Fibroblast of lung (primary cell): ENCODE results near the gene ROMO1. TPM values are rescaled to one million over a fixed set of nuclear protein-coding genes. Genes with fewer than 3 reads are reported as not detected.
"Not testable (repeated sequence)": the region's sequence is repeated elsewhere in the genome, so short reads cannot be mapped to it uniquely, and the experiment has no call there.

Experiments
- DNase-seq, 2 donors: peaks; one replicate each; pipeline versions ENCODE4 v3.0.0 to v3.0.0-alpha.2; 2010; ENCODE audit warnings: low read depth in 2 of 2
- H2AFZ ChIP-seq: 2 replicates; pipeline ENCODE4 v1.5.1; 2012; ENCODE audit warnings: low read length, control low read depth, inconsistent platforms
- H3K27ac ChIP-seq: 2 replicates; pipeline ENCODE4 v1.5.1; 2011; ENCODE audit warnings: low read length, control low read depth; ENCODE audit not compliant: insufficient read depth
- H3K27me3 ChIP-seq: 2 replicates; pipeline ENCODE4 v1.5.1; 2011; ENCODE audit warnings: mild to moderate bottlenecking, low read length; ENCODE audit not compliant: control insufficient read depth, insufficient read depth
- H3K36me3 ChIP-seq: 2 replicates; pipeline ENCODE4 v1.5.1; 2011; ENCODE audit warnings: low read length; ENCODE audit not compliant: control insufficient read depth, insufficient read depth
- H3K4me1 ChIP-seq: 2 replicates; pipeline ENCODE4 v1.5.1; 2011; ENCODE audit warnings: low read length; ENCODE audit not compliant: control insufficient read depth, insufficient read depth; ENCODE audit errors: extremely low read depth
- H3K4me2 ChIP-seq: 2 replicates; pipeline ENCODE4 v1.5.1; 2011; ENCODE audit warnings: low read length, control low read depth; ENCODE audit not compliant: insufficient read depth; ENCODE audit errors: extremely low read depth
- H3K4me3 ChIP-seq, 4 experiments: fragments of 200-600 bp in 1 of 4; sonication (generic) in 1 of 4; replicated peaks in 1 of 4; 2 replicates each; pipeline ENCODE4 v1.5.1; 2011 to 2016; ENCODE audit warnings: low read length in 4 of 4, low read depth in 3 of 4, mild to moderate bottlenecking in 3 of 4, control low read depth in 2 of 4, inconsistent platforms in 1 of 4, mixed read lengths in 1 of 4; ENCODE audit not compliant: insufficient read depth in 1 of 4; ENCODE audit errors: control extremely low read depth in 1 of 4
- H3K79me2 ChIP-seq: 2 replicates; pipeline ENCODE4 v1.5.1; 2012; ENCODE audit warnings: mild to moderate bottlenecking, low read length, inconsistent platforms; ENCODE audit not compliant: control insufficient read depth, insufficient read depth
- H3K9ac ChIP-seq: 2 replicates; pipeline ENCODE4 v1.5.1; 2011; ENCODE audit warnings: mild to moderate bottlenecking, low read length, control low read depth; ENCODE audit not compliant: insufficient read depth
- H3K9me3 ChIP-seq: 2 replicates; pipeline ENCODE4 v1.5.1; 2012; ENCODE audit warnings: low read depth, low read length; ENCODE audit not compliant: control insufficient read depth, insufficient read depth
- H4K20me1 ChIP-seq: 2 replicates; pipeline ENCODE4 v1.5.1; 2011; ENCODE audit warnings: low read length; ENCODE audit not compliant: control insufficient read depth, insufficient read depth; ENCODE audit errors: extremely low read depth
- EZH2 ChIP-seq: IDR thresholded peaks from 2 replicates; pipeline ENCODE4 v1.5.1; 2012; ENCODE audit warnings: low read length, control low read depth, mild to moderate bottlenecking; ENCODE audit errors: missing control alignments
- polyA plus RNA-seq, 2 donors: library from polyadenylated mRNA; depleted of rRNA in 1 of 2; stranded (reverse) in 1 of 2; unstranded in 1 of 2; fragments of >200 nt; gene quantifications; 2 replicates each; pipeline ENCODE4 v1.2.1, GENCODE V29; 2011 to 2012; ENCODE audit warnings: missing spikeins in 1 of 2
- total RNA-seq: library from RNA; depleted of rRNA; stranded (reverse); fragments of >200 nt; gene quantifications from 2 replicates; pipeline ENCODE4 v1.2.1, GENCODE V29; 2014
- TF ChIP-seq, protein P1 (sequence below), 2 donors: IDR thresholded peaks in 1 of 2; conservative IDR thresholded peaks in 1 of 2; 1 replicate in 1 of 2; 2 replicates in 1 of 2; pipeline ENCODE4 v1.5.1; 2011 to 2012; ENCODE audit warnings: low read length in 2 of 2, control low read depth in 1 of 2, inconsistent platforms in 1 of 2, low read depth in 1 of 2, mild to moderate bottlenecking in 1 of 2

Gene ROMO1
- total and polyA plus RNA-seq, 2 donors (not counting 1 experiment from before 2014, with no cell fraction given) = 205 to 239 TPM

DNA sequence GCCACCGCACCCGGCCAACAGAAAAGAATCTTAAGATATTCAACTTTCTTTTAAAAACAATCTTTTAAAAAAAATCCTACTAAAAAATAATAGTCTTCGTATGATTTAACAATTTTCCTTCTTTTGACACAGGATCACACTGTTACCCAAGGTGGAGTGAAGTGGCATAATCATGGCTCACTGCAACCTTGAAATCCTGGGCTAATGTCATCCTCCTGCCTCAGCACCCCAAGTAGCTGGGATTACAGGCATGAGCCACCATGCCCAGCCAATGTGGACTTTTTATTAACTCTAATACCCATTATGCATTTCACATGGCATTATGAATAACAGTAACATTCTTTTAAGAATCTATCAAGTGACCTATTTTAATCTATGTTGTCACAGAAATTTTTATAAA lies 22.0 kb downstream of the ROMO1 start:
- no peak overlapping the region for H3K27ac ChIP-seq
- H4K20me1 ChIP-seq = peaks cover 4% of the 10 kb centered on the region
- peaks cover 83% of the 10 kb centered on the region for H3K79me2 ChIP-seq
- H3K4me1 ChIP-seq = peaks cover 2% of the 10 kb centered on the region
- H3K4me2 ChIP-seq = no peak overlapping the region
- no peak for DNase-seq
- H3K4me3 ChIP-seq = no peak overlapping the region
- no peaks in the 10 kb centered on the region for H3K27me3 ChIP-seq
- H3K36me3 ChIP-seq = peaks cover 38% of the 10 kb centered on the region
- TF ChIP-seq, protein P1, sequence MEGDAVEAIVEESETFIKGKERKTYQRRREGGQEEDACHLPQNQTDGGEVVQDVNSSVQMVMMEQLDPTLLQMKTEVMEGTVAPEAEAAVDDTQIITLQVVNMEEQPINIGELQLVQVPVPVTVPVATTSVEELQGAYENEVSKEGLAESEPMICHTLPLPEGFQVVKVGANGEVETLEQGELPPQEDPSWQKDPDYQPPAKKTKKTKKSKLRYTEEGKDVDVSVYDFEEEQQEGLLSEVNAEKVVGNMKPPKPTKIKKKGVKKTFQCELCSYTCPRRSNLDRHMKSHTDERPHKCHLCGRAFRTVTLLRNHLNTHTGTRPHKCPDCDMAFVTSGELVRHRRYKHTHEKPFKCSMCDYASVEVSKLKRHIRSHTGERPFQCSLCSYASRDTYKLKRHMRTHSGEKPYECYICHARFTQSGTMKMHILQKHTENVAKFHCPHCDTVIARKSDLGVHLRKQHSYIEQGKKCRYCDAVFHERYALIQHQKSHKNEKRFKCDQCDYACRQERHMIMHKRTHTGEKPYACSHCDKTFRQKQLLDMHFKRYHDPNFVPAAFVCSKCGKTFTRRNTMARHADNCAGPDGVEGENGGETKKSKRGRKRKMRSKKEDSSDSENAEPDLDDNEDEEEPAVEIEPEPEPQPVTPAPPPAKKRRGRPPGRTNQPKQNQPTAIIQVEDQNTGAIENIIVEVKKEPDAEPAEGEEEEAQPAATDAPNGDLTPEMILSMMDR (conservative IDR thresholded peaks at IDR 0.05 in 1 of 2, IDR thresholded peaks at IDR 0.05 in 1 of 2; ENCODE audit: low read depth in 1 of 2, low read length in 2 of 2) = no peak
- TF ChIP-seq EZH2 = no peak
- H3K9me3 ChIP-seq = no peaks in the 10 kb centered on the region
- H2AFZ ChIP-seq = no peak overlapping the region
- H3K9ac ChIP-seq = no peak overlapping the region

DNA sequence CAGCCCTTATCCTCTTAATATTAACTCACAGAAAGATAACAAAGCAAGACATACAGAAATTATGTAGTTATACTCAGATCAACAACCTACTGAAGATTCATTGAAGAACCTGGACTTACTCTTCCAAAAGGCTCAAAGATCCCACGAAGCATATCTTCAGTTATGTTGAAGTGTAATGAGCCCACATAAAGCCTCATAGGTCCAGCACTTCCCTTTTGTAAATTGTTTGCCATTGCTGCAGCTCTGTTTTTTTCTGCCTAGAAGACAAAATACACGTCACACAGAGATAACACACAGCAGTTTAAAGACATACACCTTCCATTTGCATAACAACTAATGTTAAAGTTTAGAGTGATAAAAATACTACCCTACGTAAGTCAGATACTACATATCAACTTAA lies 22.4 kb downstream of the ROMO1 start:
- H3K79me2 ChIP-seq = peaks cover 83% of the 10 kb centered on the region
- no peaks in the 10 kb centered on the region for H3K9me3 ChIP-seq
- no peak for DNase-seq
- H3K9ac ChIP-seq = no peak overlapping the region
- TF ChIP-seq, protein P1 (conservative IDR thresholded peaks at IDR 0.05 in 1 of 2, IDR thresholded peaks at IDR 0.05 in 1 of 2; ENCODE audit: low read depth in 1 of 2, low read length in 2 of 2) = no peak
- TF ChIP-seq EZH2 = no peak
- peaks cover 4% of the 10 kb centered on the region for H4K20me1 ChIP-seq
- H3K4me3 ChIP-seq = no peak overlapping the region
- no peaks in the 10 kb centered on the region for H3K27me3 ChIP-seq
- H3K36me3 ChIP-seq = peaks cover 42% of the 10 kb centered on the region
- no peak overlapping the region for H3K4me2 ChIP-seq
- peaks cover 2% of the 10 kb centered on the region for H3K4me1 ChIP-seq
- H2AFZ ChIP-seq = no peak overlapping the region
- no peak overlapping the region for H3K27ac ChIP-seq

DNA sequence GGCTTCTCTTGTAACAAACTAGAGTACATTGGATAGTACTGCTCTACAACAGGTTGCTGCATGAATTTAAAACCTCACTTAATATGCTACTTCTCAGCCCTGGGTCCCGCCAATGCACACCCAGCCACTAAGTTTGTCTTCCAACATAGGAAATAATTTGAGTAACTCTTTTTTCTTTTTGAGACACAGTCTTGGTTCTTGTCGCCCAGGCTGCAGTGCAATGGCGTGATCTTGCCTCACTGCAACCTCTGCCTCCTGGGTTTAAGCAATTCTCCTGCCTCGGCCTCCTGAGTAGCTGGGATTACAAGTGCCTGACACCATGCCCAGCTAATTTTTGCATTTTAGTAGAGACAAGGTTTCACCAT lies 24.1 kb downstream of the ROMO1 start:
- not testable (repeated sequence) for DNase-seq, H4K20me1 ChIP-seq

DNA sequence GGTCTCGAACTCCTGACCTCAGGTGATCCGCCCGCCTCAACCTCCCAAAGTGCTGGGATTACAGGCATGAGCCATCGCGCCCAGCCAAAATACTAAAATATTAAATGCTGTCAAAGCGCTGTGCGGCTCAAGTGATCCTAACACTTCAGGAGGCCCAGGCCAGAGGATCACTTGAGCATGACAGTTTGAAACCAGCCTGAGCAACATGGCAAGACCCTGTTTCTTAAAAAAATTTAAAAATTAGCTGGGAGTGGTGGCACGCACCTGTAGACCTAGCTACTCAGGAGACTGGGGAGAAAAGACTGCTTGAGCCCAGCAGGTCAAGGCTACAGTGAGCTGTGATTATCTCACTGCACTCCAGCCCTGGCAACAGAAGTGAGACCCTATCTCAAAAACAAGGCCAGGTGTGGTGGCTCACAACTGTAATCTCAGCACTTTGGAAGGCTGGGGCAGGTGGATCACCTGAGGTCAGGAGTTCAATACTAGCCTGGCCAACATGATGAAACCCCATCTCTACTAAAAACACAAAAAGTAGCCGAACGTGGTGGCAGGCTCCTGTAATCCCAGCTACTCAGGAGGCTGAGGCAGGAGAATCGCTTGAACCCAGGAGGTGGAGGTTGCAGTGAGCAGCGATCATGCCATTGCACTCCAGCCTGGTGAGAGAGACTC lies 24.6 kb downstream of the ROMO1 start:
- DNase-seq, H3K4me1 ChIP-seq, H3K9ac ChIP-seq, H3K9me3 ChIP-seq, H4K20me1 ChIP-seq, H3K27ac ChIP-seq, H3K27me3 ChIP-seq, H3K4me2 ChIP-seq, H3K4me3 ChIP-seq, H2AFZ ChIP-seq: not testable (repeated sequence)
- Histone ChIP-seq H3K79me2 (peaks cover 86% of the 10 kb centered on the region), H3K36me3 (peaks cover 42% of the 10 kb centered on the region)

More for the DNA sequence above, 24.1 kb downstream of the ROMO1 start:
- H2AFZ ChIP-seq, H3K4me2 ChIP-seq, H3K27ac ChIP-seq, H3K4me3 ChIP-seq, H3K4me1 ChIP-seq, H3K9me3 ChIP-seq, H3K9ac ChIP-seq, H3K27me3 ChIP-seq: not testable (repeated sequence)
- peaks cover 84% of the 10 kb centered on the region for H3K79me2 ChIP-seq
- H3K36me3 ChIP-seq = peaks cover 42% of the 10 kb centered on the region
